ENCODE data around the gene DYSF.
A peak's percentile ranks its signal among the peaks of the same experiment; 100 is the strongest.

The DYSF gene

DNA sequence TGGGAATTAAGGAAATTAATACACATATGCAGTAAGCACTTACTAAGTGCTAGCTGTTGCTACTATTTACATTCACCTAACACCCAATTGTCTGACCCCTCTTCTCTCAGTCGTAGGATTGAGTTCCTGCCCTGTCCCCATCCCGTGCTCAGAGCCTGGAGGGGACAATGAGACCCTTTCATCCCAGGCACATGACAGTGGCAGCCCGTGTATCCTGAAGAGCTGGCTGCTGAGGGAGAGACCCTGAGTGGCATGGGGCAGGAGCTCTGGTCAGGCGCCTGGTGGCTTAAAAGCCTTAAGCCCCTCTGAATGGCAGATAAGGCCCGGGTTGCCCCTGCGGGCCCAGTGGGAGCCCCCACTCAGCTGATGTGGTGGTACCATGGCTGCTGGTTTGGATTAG, 99.0 kb downstream of the DYSF start:
- H3K4me1 ChIP-seq (ENCODE audit: control insufficient read depth in 2 of 2, insufficient read depth in 1 of 2, low read depth in 1 of 2, low read length in 2 of 2): no peaks in the 10 kb centered on the region
- H3K4me2 ChIP-seq (ENCODE audit: insufficient read depth, low read length, poor library complexity, severe bottlenecking): no peak overlapping the region
- no peak overlapping the region for H3K18ac ChIP-seq (ENCODE audit: low read length)
- no peak overlapping the region for H2AFZ ChIP-seq (ENCODE audit: low read length)
- no peak overlapping the region for H4K91ac ChIP-seq (ENCODE audit: low read depth, low read length, poor library complexity)
- no peak for DNase-seq (ENCODE audit: low spot score)
- H3K79me1 ChIP-seq (ENCODE audit: low read depth, low read length): peaks cover 2% of the 10 kb centered on the region
- H3K27ac ChIP-seq (replicated peaks; ENCODE audit: low read length): no peak overlapping the region
- peaks cover 0 to 3% (median 0%) of the 10 kb centered on the region in 3 experiments for H3K27me3 ChIP-seq (ENCODE audit: control insufficient read depth in 3 of 3, insufficient read depth in 3 of 3, low read depth in 1 of 3, low read length in 3 of 3)
- H2BK15ac ChIP-seq (ENCODE audit: low read length): no peak overlapping the region
- no peaks in the 10 kb centered on the region for H3K36me3 ChIP-seq (replicated peaks in 1 of 2; ENCODE audit: control insufficient read depth in 2 of 2, insufficient read depth in 2 of 2, low read length in 2 of 2)
- WGBS, 2 donors (ENCODE audit: extremely low coverage in 2 of 2, insufficient read length in 2 of 2, insufficient replicate concordance in 1 of 2): no CpG with 5 or more reads among the region's 6 CpGs
- H2BK120ac ChIP-seq (ENCODE audit: low read depth, low read length): no peak overlapping the region
- no peak overlapping the region for H3K4me3 ChIP-seq (ENCODE audit: low read length in 2 of 2)
- no peak overlapping the region for H2AK5ac ChIP-seq (ENCODE audit: low read depth, low read length)
- H2BK5ac ChIP-seq (ENCODE audit: low read length): no peak overlapping the region
- H4K8ac ChIP-seq (ENCODE audit: low read depth, low read length): no peak overlapping the region
- H3K9ac ChIP-seq (ENCODE audit: low read depth, low read length, poor library complexity): peak overlapping the region; percentile 81
- H3K9me3 ChIP-seq (replicated peaks in 1 of 2; ENCODE audit: control insufficient read depth in 2 of 2, insufficient read depth in 1 of 2, low read depth in 1 of 2, low read length in 2 of 2): peaks cover 0 to 2% of the 10 kb centered on the region in 2 donors
- H2BK12ac ChIP-seq (ENCODE audit: low read length): no peak overlapping the region
- no peak overlapping the region for H3K23ac ChIP-seq (ENCODE audit: low read depth, low read length, poor library complexity)
- no peak overlapping the region for H3K14ac ChIP-seq (ENCODE audit: low read length)
- H3K4ac ChIP-seq (ENCODE audit: low read length): no peak overlapping the region

DNA sequence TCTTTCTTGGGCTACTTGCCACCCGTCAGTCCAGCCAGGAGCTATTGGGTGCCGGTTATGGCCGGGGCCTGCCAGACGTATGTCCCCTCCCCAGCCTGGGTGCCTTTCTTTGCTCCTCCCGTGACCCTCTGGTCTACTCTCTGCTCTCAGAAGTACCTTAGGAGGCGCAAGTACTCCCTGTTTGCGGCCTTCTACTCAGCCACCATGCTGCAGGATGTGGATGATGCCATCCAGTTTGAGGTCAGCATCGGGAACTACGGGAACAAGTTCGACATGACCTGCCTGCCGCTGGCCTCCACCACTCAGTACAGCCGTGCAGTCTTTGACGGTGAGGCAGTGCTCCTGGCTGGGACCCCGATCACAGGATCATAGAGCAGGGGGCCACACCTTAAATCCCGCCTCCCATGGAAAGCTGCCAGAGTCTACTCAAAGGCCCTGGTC, 99.5 kb downstream of the DYSF start:
- no peak overlapping the region for H2BK12ac ChIP-seq (ENCODE audit: low read length)
- H3K18ac ChIP-seq (ENCODE audit: low read length): peak overlapping the region; percentile 20
- no peak overlapping the region for H2AK5ac ChIP-seq (ENCODE audit: low read depth, low read length)
- peaks cover 2% of the 10 kb centered on the region for H3K79me1 ChIP-seq (ENCODE audit: low read depth, low read length)
- H4K91ac ChIP-seq (ENCODE audit: low read depth, low read length, poor library complexity): no peak overlapping the region
- H3K14ac ChIP-seq (ENCODE audit: low read length): no peak overlapping the region
- peaks cover 0 to 3% (median 0%) of the 10 kb centered on the region in 3 experiments for H3K27me3 ChIP-seq (ENCODE audit: control insufficient read depth in 3 of 3, insufficient read depth in 3 of 3, low read depth in 1 of 3, low read length in 3 of 3)
- WGBS, 2 donors (ENCODE audit: extremely low coverage in 2 of 2, insufficient read length in 2 of 2, insufficient replicate concordance in 1 of 2): no CpG with 5 or more reads among the region's 15 CpGs
- no peak for DNase-seq (ENCODE audit: low spot score)
- H3K36me3 ChIP-seq (replicated peaks in 1 of 2; ENCODE audit: control insufficient read depth in 2 of 2, insufficient read depth in 2 of 2, low read length in 2 of 2): no peaks in the 10 kb centered on the region
- no peak overlapping the region for H2AFZ ChIP-seq (ENCODE audit: low read length)
- H3K4me2 ChIP-seq (ENCODE audit: insufficient read depth, low read length, poor library complexity, severe bottlenecking): no peak overlapping the region
- H3K4me3 ChIP-seq (ENCODE audit: low read length in 2 of 2): no peak overlapping the region
- no peaks in the 10 kb centered on the region for H3K4me1 ChIP-seq (ENCODE audit: control insufficient read depth in 2 of 2, insufficient read depth in 1 of 2, low read depth in 1 of 2, low read length in 2 of 2)
- no peak overlapping the region for H2BK120ac ChIP-seq (ENCODE audit: low read depth, low read length)
- H2BK15ac ChIP-seq (ENCODE audit: low read length): no peak overlapping the region
- peaks cover 0 to 2% of the 10 kb centered on the region in 2 donors for H3K9me3 ChIP-seq (replicated peaks in 1 of 2; ENCODE audit: control insufficient read depth in 2 of 2, insufficient read depth in 1 of 2, low read depth in 1 of 2, low read length in 2 of 2)
- no peak overlapping the region for H3K4ac ChIP-seq (ENCODE audit: low read length)
- no peak overlapping the region for H3K27ac ChIP-seq (replicated peaks; ENCODE audit: low read length)
- H2BK5ac ChIP-seq (ENCODE audit: low read length): no peak overlapping the region
- no peak overlapping the region for H3K9ac ChIP-seq (ENCODE audit: low read depth, low read length, poor library complexity)
- H3K23ac ChIP-seq (ENCODE audit: low read depth, low read length, poor library complexity): no peak overlapping the region
- no peak overlapping the region for H4K8ac ChIP-seq (ENCODE audit: low read depth, low read length)

DNA sequence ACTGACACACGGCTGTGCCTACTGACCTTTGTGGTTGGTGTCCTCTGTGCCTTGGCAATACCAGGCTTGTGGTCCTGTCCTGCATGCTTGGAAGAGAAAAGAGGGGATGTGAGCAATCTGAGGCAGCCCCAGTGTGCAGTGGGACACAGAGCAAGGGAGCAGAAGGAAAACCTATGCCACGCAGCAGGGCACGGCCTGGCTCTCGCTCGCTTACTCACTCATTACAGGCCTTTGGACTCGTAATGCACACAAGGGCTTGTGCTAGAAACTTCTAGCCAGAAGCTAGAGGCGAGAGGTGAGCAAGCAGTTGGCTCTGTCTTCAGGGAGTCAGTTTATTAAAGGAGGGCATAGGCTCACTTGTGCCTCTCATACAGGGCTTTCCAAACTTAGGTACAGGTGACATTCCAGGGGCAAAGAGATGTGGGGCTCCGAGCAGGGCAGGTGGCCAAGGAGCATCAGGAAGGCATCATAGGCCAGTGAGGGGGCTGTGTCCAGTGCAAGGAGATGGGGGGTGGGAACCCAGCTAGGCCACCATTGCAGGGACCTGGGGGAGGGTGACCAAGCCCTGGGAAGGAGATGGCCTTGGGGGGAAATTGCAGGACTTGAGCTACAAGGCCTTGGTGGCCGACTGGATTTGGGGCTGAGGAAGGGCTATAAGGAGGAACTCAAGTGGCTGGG, 100.8 kb downstream of the DYSF start:
- H3K18ac ChIP-seq (ENCODE audit: low read length): peak overlapping the region; percentile 44
- H3K4me2 ChIP-seq (ENCODE audit: insufficient read depth, low read length, poor library complexity, severe bottlenecking): no peak overlapping the region
- H2BK120ac ChIP-seq (ENCODE audit: low read depth, low read length): no peak overlapping the region
- H3K9ac ChIP-seq (ENCODE audit: low read depth, low read length, poor library complexity): no peak overlapping the region
- H3K27me3 ChIP-seq (ENCODE audit: control insufficient read depth in 3 of 3, insufficient read depth in 3 of 3, low read depth in 1 of 3, low read length in 3 of 3): peaks cover 0 to 3% (median 0%) of the 10 kb centered on the region in 3 experiments
- H2BK12ac ChIP-seq (ENCODE audit: low read length): no peak overlapping the region
- H2AK5ac ChIP-seq (ENCODE audit: low read depth, low read length): peak overlapping the region; percentile 34
- H3K27ac ChIP-seq (replicated peaks; ENCODE audit: low read length): no peak overlapping the region
- H2BK15ac ChIP-seq (ENCODE audit: low read length): no peak overlapping the region
- no peak overlapping the region for H2AFZ ChIP-seq (ENCODE audit: low read length)
- no CpG with 5 or more reads among the region's 9 CpGs for WGBS, 2 donors (ENCODE audit: extremely low coverage in 2 of 2, insufficient read length in 2 of 2, insufficient replicate concordance in 1 of 2)
- no peak overlapping the region for H3K14ac ChIP-seq (ENCODE audit: low read length)
- H3K9me3 ChIP-seq (replicated peaks in 1 of 2; ENCODE audit: control insufficient read depth in 2 of 2, insufficient read depth in 1 of 2, low read depth in 1 of 2, low read length in 2 of 2): no peaks in the 10 kb centered on the region
- H2BK5ac ChIP-seq (ENCODE audit: low read length): no peak overlapping the region
- no peak overlapping the region for H4K8ac ChIP-seq (ENCODE audit: low read depth, low read length)
- no peak for DNase-seq (ENCODE audit: low spot score)
- peaks cover 0 to 2% of the 10 kb centered on the region in 2 donors for H3K4me1 ChIP-seq (ENCODE audit: control insufficient read depth in 2 of 2, insufficient read depth in 1 of 2, low read depth in 1 of 2, low read length in 2 of 2)
- H3K4ac ChIP-seq (ENCODE audit: low read length): no peak overlapping the region
- no peaks in the 10 kb centered on the region for H3K36me3 ChIP-seq (replicated peaks in 1 of 2; ENCODE audit: control insufficient read depth in 2 of 2, insufficient read depth in 2 of 2, low read length in 2 of 2)
- H3K79me1 ChIP-seq (ENCODE audit: low read depth, low read length): peaks cover 2% of the 10 kb centered on the region
- no peak overlapping the region for H3K4me3 ChIP-seq (ENCODE audit: low read length in 2 of 2)
- H4K91ac ChIP-seq (ENCODE audit: low read depth, low read length, poor library complexity): no peak overlapping the region
- H3K23ac ChIP-seq (ENCODE audit: low read depth, low read length, poor library complexity): no peak overlapping the region

DNA sequence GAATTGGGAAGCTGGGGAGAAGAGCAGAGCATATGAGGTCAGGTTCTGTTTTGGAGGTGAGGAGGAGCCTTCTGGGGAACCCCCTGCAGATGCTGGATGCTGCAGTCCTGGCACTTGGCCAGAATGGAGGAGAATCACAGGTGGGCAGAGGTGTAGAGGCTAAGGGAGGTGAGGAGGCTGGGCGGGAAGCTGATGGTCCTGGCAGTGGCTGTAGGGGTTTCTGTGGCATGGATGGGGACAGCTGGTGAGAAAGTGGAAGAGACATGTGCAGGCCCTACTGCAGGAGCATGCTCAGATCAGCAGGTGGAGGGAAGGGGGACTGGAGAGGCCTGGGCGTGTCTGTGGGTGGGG, 101.3 kb downstream of the DYSF start:
- Histone ChIP-seq H4K91ac (ENCODE audit: low read depth, low read length, poor library complexity) (no peak overlapping the region), H3K27me3 (ENCODE audit: control insufficient read depth in 3 of 3, insufficient read depth in 3 of 3, low read depth in 1 of 3, low read length in 3 of 3) (peaks cover 0 to 3% (median 0%) of the 10 kb centered on the region in 3 experiments), H3K4ac (ENCODE audit: low read length) (no peak overlapping the region), H3K4me3 (ENCODE audit: low read length in 2 of 2) (no peak overlapping the region), H2BK120ac (ENCODE audit: low read depth, low read length) (no peak overlapping the region), H3K18ac (ENCODE audit: low read length) (peak overlapping the region; percentile 29), H2BK12ac (ENCODE audit: low read length) (no peak overlapping the region), H3K9ac (ENCODE audit: low read depth, low read length, poor library complexity) (no peak overlapping the region), H3K4me1 (ENCODE audit: control insufficient read depth in 2 of 2, insufficient read depth in 1 of 2, low read depth in 1 of 2, low read length in 2 of 2) (peaks cover 0 to 2% of the 10 kb centered on the region in 2 donors), H3K36me3 (replicated peaks in 1 of 2; ENCODE audit: control insufficient read depth in 2 of 2, insufficient read depth in 2 of 2, low read length in 2 of 2) (no peaks in the 10 kb centered on the region), H2BK5ac (ENCODE audit: low read length) (no peak overlapping the region), H3K14ac (ENCODE audit: low read length) (no peak overlapping the region), H3K79me1 (ENCODE audit: low read depth, low read length) (peaks cover 2% of the 10 kb centered on the region), H2AFZ (ENCODE audit: low read length) (no peak overlapping the region), H3K23ac (ENCODE audit: low read depth, low read length, poor library complexity) (no peak overlapping the region), H2BK15ac (ENCODE audit: low read length) (no peak overlapping the region), H4K8ac (ENCODE audit: low read depth, low read length) (no peak overlapping the region), H3K9me3 (replicated peaks in 1 of 2; ENCODE audit: control insufficient read depth in 2 of 2, insufficient read depth in 1 of 2, low read depth in 1 of 2, low read length in 2 of 2) (no peaks in the 10 kb centered on the region), H2AK5ac (ENCODE audit: low read depth, low read length) (peak overlapping the region; percentile 34), H3K4me2 (ENCODE audit: insufficient read depth, low read length, poor library complexity, severe bottlenecking) (no peak overlapping the region), H3K27ac (replicated peaks; ENCODE audit: low read length) (no peak overlapping the region)
- no peak for DNase-seq (ENCODE audit: low spot score)
- WGBS, 2 donors (ENCODE audit: extremely low coverage in 2 of 2, insufficient read length in 2 of 2, insufficient replicate concordance in 1 of 2): no CpG with 5 or more reads among the region's 2 CpGs
